ENCODE data around the gene PCBP3.

The PCBP3 gene

GRCh38 chr21:45761704-45762103 is 118.2 kb downstream of the PCBP3 start:
- DNase-seq: no peak

- DNase-seq: no peak
Measured at GRCh38 chr21:45763074-45763473, 119.5 kb downstream of the PCBP3 start.

GRCh38 chr21:45763506-45763905 is 120.0 kb downstream of the PCBP3 start:
- DNase-seq: no peak

GRCh38 chr21:45764792-45765191 is 121.3 kb downstream of the PCBP3 start:
- no peak for DNase-seq

- no peak for DNase-seq
Measured at GRCh38 chr21:45765375-45765774, 121.8 kb downstream of the PCBP3 start.

- DNase-seq: no peak
Measured at GRCh38 chr21:45766055-45766454, 122.5 kb downstream of the PCBP3 start.

GRCh38 chr21:45766501-45766900 is 123.0 kb downstream of the PCBP3 start:
- DNase-seq: no peak

- DNase-seq: no peak
Measured at GRCh38 chr21:45767071-45768006, 123.8 kb downstream of the PCBP3 start.

GRCh38 chr21:45768011-45768739 is 124.7 kb downstream of the PCBP3 start:
- no peak for DNase-seq

- no peak for DNase-seq
Measured at GRCh38 chr21:45768740-45769048, 125.2 kb downstream of the PCBP3 start.

GRCh38 chr21:45769294-45769693 is 125.8 kb downstream of the PCBP3 start:
- no peak for DNase-seq

- DNase-seq: no peak
Measured at GRCh38 chr21:45769896-45770295, 126.4 kb downstream of the PCBP3 start.

GRCh38 chr21:45772180-45772579 is 128.7 kb downstream of the PCBP3 start:
- DNase-seq: no peak

- DNase-seq: no peak
Measured at GRCh38 chr21:45774291-45774690, 130.8 kb downstream of the PCBP3 start.

- DNase-seq: no peak
Measured at GRCh38 chr21:45776971-45777370, 133.4 kb downstream of the PCBP3 start.

GRCh38 chr21:45778686-45779085 is 135.2 kb downstream of the PCBP3 start:
- no peak for DNase-seq

- DNase-seq: no peak
Measured at GRCh38 chr21:45779226-45779625, 135.7 kb downstream of the PCBP3 start.

- no peak for DNase-seq
Measured at GRCh38 chr21:45780647-45781046, 137.1 kb downstream of the PCBP3 start.

- DNase-seq: no peak
Measured at GRCh38 chr21:45781741-45782140, 138.2 kb downstream of the PCBP3 start.

- DNase-seq: no peak
Measured at GRCh38 chr21:45786660-45787059, 143.1 kb downstream of the PCBP3 start.

- no peak for DNase-seq
Measured at GRCh38 chr21:45787371-45787770, 143.8 kb downstream of the PCBP3 start.

- no peak for DNase-seq
Measured at GRCh38 chr21:45788198-45788597, 144.7 kb downstream of the PCBP3 start.

- DNase-seq: no peak
Measured at GRCh38 chr21:45788637-45789506, 145.3 kb downstream of the PCBP3 start.

All from activated effector memory CD4-positive, alpha-beta T cell treated with anti-CD3 and anti-CD28 coated beads, Interleukin-2, amount 50 U/mL, for 16 hours (primary cell).